Endometrial microvascular endothelial cells (primary cell): ENCODE data around the gene NUDT4. TPM values are rescaled to one million over a fixed set of nuclear protein-coding genes. Genes with fewer than 3 reads are reported as not detected.
"Not testable (repeated sequence)": the region's sequence is repeated elsewhere in the genome, so short reads cannot be mapped to it uniquely, and the experiment has no call there.

ENCODE experiments used
- in situ Hi-C: cut with HindIII; loops from 2 replicates; pipeline ENCODE4 v1.10.0; 2017; ENCODE audit warnings: low sequenced_read_pairs, low pct_unique_long_range_greater_than_20kb; ENCODE audit errors: inconsistent ontology term
- total RNA-seq: library from RNA; depleted of rRNA; stranded (reverse); fragments of >200 nt; gene quantifications from one replicate; pipeline ENCODE4 v1.2.3, GENCODE V29; 2015; ENCODE audit errors: inconsistent ontology term

The NUDT4 gene
- total RNA-seq, 1 donor from 2014 or later = 60.7 TPM

- in situ Hi-C loops = loop anchor here (25.0 kb wide), 1 partner anchor 606 kb away; no protein-coding TSS in a partner anchor
Observed at GRCh38 chr12:93417967-93418480, 40.3 kb downstream of the NUDT4 start.

GRCh38 chr12:93419388-93420034 is 41.8 kb downstream of the NUDT4 start:
- in situ Hi-C loops = loop anchor here (25.0 kb wide), 1 partner anchor 607 kb away; no protein-coding TSS in a partner anchor

GRCh38 chr12:93422050-93422449 is 44.3 kb downstream of the NUDT4 start:
- in situ Hi-C loops = loop anchor here (25.0 kb wide), 1 partner anchor 610 kb away; no protein-coding TSS in a partner anchor

GRCh38 chr12:93425736-93426411 is 48.1 kb downstream of the NUDT4 start:
- in situ Hi-C loops = no loop called here

- in situ Hi-C loops = no loop called here
Observed at GRCh38 chr12:93426412-93426805, 48.7 kb downstream of the NUDT4 start.

- in situ Hi-C loops = no loop called here
Observed at GRCh38 chr12:93427779-93428564, 50.2 kb downstream of the NUDT4 start.

GRCh38 chr12:93429448-93429847 is 51.7 kb downstream of the NUDT4 start:
- in situ Hi-C loops = no loop called here

GRCh38 chr12:93429852-93430251 is 52.1 kb downstream of the NUDT4 start:
- in situ Hi-C loops = no loop called here

GRCh38 chr12:93430280-93430679 is 52.6 kb downstream of the NUDT4 start:
- in situ Hi-C loops = no loop called here

GRCh38 chr12:93432031-93432430 is 54.3 kb downstream of the NUDT4 start:
- in situ Hi-C loops = not testable (repeated sequence)

- in situ Hi-C loops = no loop called here
Observed at GRCh38 chr12:93434256-93434865, 56.6 kb downstream of the NUDT4 start.

GRCh38 chr12:93438266-93439050 is 60.7 kb downstream of the NUDT4 start:
- in situ Hi-C loops = no loop called here

- in situ Hi-C loops = no loop called here
Observed at GRCh38 chr12:93440043-93440835, 62.5 kb downstream of the NUDT4 start.

- in situ Hi-C loops = no loop called here
Observed at GRCh38 chr12:93441081-93441616, 63.4 kb downstream of the NUDT4 start.

GRCh38 chr12:93441617-93442410 is 64.1 kb downstream of the NUDT4 start, which contains the start of gene UBE2N:
TSS of gene UBE2N (minus strand) at chr12:93441947. CDS start at chr12:93441884, 63 bp downstream.
- in situ Hi-C loops = no loop called here
